HepG2 (cell line): ENCODE results near the gene MTMR3. TPM values are rescaled to one million over a fixed set of nuclear protein-coding genes. Genes with fewer than 3 reads are reported as not detected.
A peak's percentile ranks its signal among the peaks of the same experiment; 100 is the strongest.

Experiments
- CBFB ChIP-seq: sonication (generic); formaldehyde crosslinking; IDR thresholded peaks from 2 replicates; pipeline ENCODE4 v1.4.0; 2020; ENCODE audit warnings: missing genetic modification reagents
- ESRRA ChIP-seq: sonication (generic); formaldehyde crosslinking; IDR thresholded peaks from 2 replicates; pipeline ENCODE4 v1.5.1; 2020; ENCODE audit warnings: mild to moderate bottlenecking, low read depth, missing genetic modification reagents
- FOXA1 ChIP-seq, 2 experiments: fragments of 450-650 bp in 1 of 2; sonication (generic) in 1 of 2; formaldehyde crosslinking in 1 of 2; IDR thresholded peaks; 2 replicates each; pipeline versions ENCODE4 v1.4.0 to v1.6.1; 2016 to 2020; ENCODE audit warnings: missing genetic modification reagents in 1 of 2
- HMG20A ChIP-seq: IDR thresholded peaks from 2 replicates; pipeline ENCODE4 v1.6.1; 2016; ENCODE audit warnings: borderline replicate concordance
- HNF1B ChIP-seq: sonication (generic); formaldehyde crosslinking; IDR thresholded peaks from 2 replicates; pipeline ENCODE4 v1.5.1; 2020; ENCODE audit warnings: mild to moderate bottlenecking, moderate library complexity, missing genetic modification reagents
- HNF4G ChIP-seq, 2 experiments: sonication (generic) in 1 of 2; formaldehyde crosslinking in 1 of 2; IDR thresholded peaks; 2 replicates each; pipeline versions ENCODE4 v1.4.0 to v1.6.1; 2011 to 2020; ENCODE audit warnings: borderline replicate concordance in 2 of 2, low read depth in 2 of 2, mild to moderate bottlenecking in 2 of 2, low read length in 1 of 2, missing genetic modification reagents in 1 of 2, moderate library complexity in 1 of 2
- HOXA5 ChIP-seq: sonication (generic); formaldehyde crosslinking; IDR thresholded peaks from 2 replicates; pipeline ENCODE4 v1.4.0; 2020; ENCODE audit warnings: missing genetic modification reagents
- IKZF1 ChIP-seq: fragments of 450-650 bp; IDR thresholded peaks from 2 replicates; pipeline ENCODE4 v1.7.1; 2016
- IKZF5 ChIP-seq: IDR thresholded peaks from 2 replicates; pipeline ENCODE4 v1.6.1; 2018; ENCODE audit warnings: missing genetic modification reagents, mild to moderate bottlenecking, missing compliant biosample characterization
- MAFK ChIP-seq, 2 experiments: IDR thresholded peaks in 1 of 2; conservative IDR thresholded peaks in 1 of 2; 2 replicates each; pipeline ENCODE4 v1.6.1; 2011; ENCODE audit warnings: improper control_type of control experiment in 2 of 2, low read length in 2 of 2
- MED1 ChIP-seq: sonication (generic); formaldehyde crosslinking; IDR thresholded peaks from 2 replicates; pipeline ENCODE4 v1.4.0; 2020; ENCODE audit warnings: missing genetic modification reagents
- MEIS1 ChIP-seq: sonication (generic); formaldehyde crosslinking; IDR thresholded peaks from 2 replicates; pipeline ENCODE4 v1.9.0; 2021; ENCODE audit warnings: mild to moderate bottlenecking, missing genetic modification reagents, moderate library complexity, borderline replicate concordance
- MIER2 ChIP-seq: IDR thresholded peaks from 2 replicates; pipeline ENCODE4 v1.6.1; 2016; ENCODE audit warnings: missing biosample characterization, missing genetic modification reagents
- MYC ChIP-seq: sonication (generic); formaldehyde crosslinking; IDR thresholded peaks from 2 replicates; pipeline ENCODE4 v1.9.0; 2021; ENCODE audit warnings: missing genetic modification reagents, borderline replicate concordance
- PITX1 ChIP-seq: sonication (generic); formaldehyde crosslinking; IDR thresholded peaks from 2 replicates; pipeline ENCODE4 v1.5.1; 2020; ENCODE audit warnings: mild to moderate bottlenecking, missing genetic modification reagents
- SOX13 ChIP-seq, 3 experiments: fragments of 450-650 bp in 1 of 3; sonication (generic) in 1 of 3; formaldehyde crosslinking in 1 of 3; IDR thresholded peaks in 2 of 3; conservative IDR thresholded peaks in 1 of 3; 2 replicates each; pipeline versions ENCODE4 v1.5.0 to v1.6.1; 2016 to 2020; ENCODE audit warnings: antibody characterized with exemption in 1 of 3, mild to moderate bottlenecking in 1 of 3, missing compliant biosample characterization in 1 of 3, missing genetic modification reagents in 1 of 3, moderate library complexity in 1 of 3
- TFE3 ChIP-seq: IDR thresholded peaks from 2 replicates; pipeline ENCODE4 v1.6.1; 2016
- ZBTB37 ChIP-seq: sonication (generic); formaldehyde crosslinking; IDR thresholded peaks from 2 replicates; pipeline ENCODE4 v1.4.0; 2020; ENCODE audit warnings: mild to moderate bottlenecking, missing genetic modification reagents
- ZKSCAN1 ChIP-seq: fragments of 150-350 bp; IDR thresholded peaks from 2 replicates; pipeline ENCODE4 v1.6.1; 2014; ENCODE audit warnings: low read length
- ZNF296 ChIP-seq: sonication (generic); formaldehyde crosslinking; conservative IDR thresholded peaks from 2 replicates; pipeline ENCODE4 v1.5.0; 2020; ENCODE audit warnings: mild to moderate bottlenecking, missing genetic modification reagents
- ZNF503 ChIP-seq: sonication (generic); formaldehyde crosslinking; IDR thresholded peaks from 2 replicates; pipeline ENCODE4 v1.4.0; 2020; ENCODE audit warnings: missing genetic modification reagents
- ZNF878 ChIP-seq: sonication (generic); formaldehyde crosslinking; IDR thresholded peaks from 2 replicates; pipeline ENCODE4 v1.8.1; 2023; ENCODE audit warnings: mild to moderate bottlenecking, missing genetic modification reagents, moderate library complexity
- polyA plus RNA-seq, 8 experiments: library from polyadenylated mRNA; depleted of rRNA in 3 of 8; stranded (reverse) in 7 of 8; unstranded in 1 of 8; fragments of >200 nt; fragmentation: Illumina TruSeq in 4 of 8; extraction: Trizol in 4 of 8; gene quantifications; 2 replicates each; pipeline versions ENCODE4 v1.2.1 to v1.2.3, GENCODE V29; 2011 to 2016; ENCODE audit warnings: low read depth in 4 of 8, missing spikeins in 1 of 8, mixed read lengths in 1 of 8; ENCODE audit not compliant: insufficient read depth in 1 of 8
- total RNA-seq, 5 experiments: library from RNA; depleted of rRNA; stranded (reverse); fragments of >200 nt; fragmentation: Illumina TruSeq; extraction: Trizol; gene quantifications; 2 replicates each; pipeline ENCODE4 v1.2.3, GENCODE V29; 2016; ENCODE audit warnings: low read depth in 1 of 5

MTMR3 gene
- total and polyA plus RNA-seq, 2 of the 13 experiments (the other 11 are each of a cell fraction or from before 2014, with no cell fraction given) = 12.6 to 24.8 TPM

GRCh38 chr22:30054764-30055069 lies 171.7 kb downstream of the MTMR3 start (continued):
- TF ChIP-seq HNF1B (CRISPR knock-in tag) (no peak), HNF4G (IDR thresholded peaks at IDR 0.05; ENCODE audit: borderline replicate concordance, low read depth, low read length) (0 out of 2 replicates have a peak, but pooled peaks have one; percentile 29), HNF4G (CRISPR knock-in tag; IDR thresholded peaks at IDR 0.05; ENCODE audit: borderline replicate concordance, low read depth) (peak; percentile 23; the same call in 1 of the 2 replicates), HOXA5 (CRISPR knock-in tag) (no peak), ZNF296 (no peak), FOXA1 (IDR thresholded peaks at IDR 0.05) (no peak), FOXA1 (CRISPR knock-in tag; IDR thresholded peaks at IDR 0.05) (peak; percentile 79), IKZF5 (CRISPR knock-in tag) (peak; percentile 48; the same call in 1 of the 2 replicates), PITX1 (peak; percentile 80; the same call in 1 of the 2 replicates), MED1 (CRISPR knock-in tag) (peak; percentile 43; the same call in 1 of the 2 replicates), SOX13 (IDR thresholded peaks at IDR 0.05) (peak; percentile 68), SOX13 (CRISPR knock-in tag; conservative IDR thresholded peaks at IDR 0.05 in 1 of 2, IDR thresholded peaks at IDR 0.05 in 1 of 2) (peak in 1 of 2 experiments; percentile 97; a peak in 2 of 4 replicates), ESRRA (peak; percentile 91), MIER2 (CRISPR knock-in tag) (peak; percentile 53; the same call in 1 of the 2 replicates), TFE3 (CRISPR knock-in tag) (0 out of 2 replicates have a peak, but pooled peaks have one; percentile 14), MEIS1 (CRISPR knock-in tag) (peak; percentile 90; the same call in 1 of the 2 replicates), ZNF878 (0 out of 2 replicates have a peak, but pooled peaks have one; percentile 35), ZKSCAN1 (no peak), MYC (CRISPR knock-in tag) (no peak), MAFK (conservative IDR thresholded peaks at IDR 0.05 in 1 of 2, IDR thresholded peaks at IDR 0.05 in 1 of 2; ENCODE audit: low read length in 2 of 2) (peak in 1 of 2 experiments; percentile 53; a peak in 1 of 4 replicates), ZBTB37 (CRISPR knock-in tag) (peak; percentile 90), ZNF503 (CRISPR knock-in tag) (peak; percentile 71; the same call in 1 of the 2 replicates), IKZF1 (no peak), CBFB (CRISPR knock-in tag) (peak; percentile 27; the same call in 1 of the 2 replicates), HMG20A (CRISPR knock-in tag) (peak; percentile 78; the same call in 1 of the 2 replicates)
